Stimulated activated CD4-positive, alpha-beta T cell treated with anti-CD3 and anti-CD28 coated beads, Interleukin-4, amount 100 ng/mL, for 48 hours (primary cell): ENCODE measurements around the gene KMT2C.
"Not testable (repeated sequence)": the region's sequence is repeated elsewhere in the genome, so short reads cannot be mapped to it uniquely, and the experiment has no call there.

Source experiments
- DNase-seq, 2 donors: peaks; one replicate each; pipeline ENCODE4 v3.0.0-alpha.2; 2020; ENCODE audit warnings: low read depth in 2 of 2

KMT2C gene

DNA sequence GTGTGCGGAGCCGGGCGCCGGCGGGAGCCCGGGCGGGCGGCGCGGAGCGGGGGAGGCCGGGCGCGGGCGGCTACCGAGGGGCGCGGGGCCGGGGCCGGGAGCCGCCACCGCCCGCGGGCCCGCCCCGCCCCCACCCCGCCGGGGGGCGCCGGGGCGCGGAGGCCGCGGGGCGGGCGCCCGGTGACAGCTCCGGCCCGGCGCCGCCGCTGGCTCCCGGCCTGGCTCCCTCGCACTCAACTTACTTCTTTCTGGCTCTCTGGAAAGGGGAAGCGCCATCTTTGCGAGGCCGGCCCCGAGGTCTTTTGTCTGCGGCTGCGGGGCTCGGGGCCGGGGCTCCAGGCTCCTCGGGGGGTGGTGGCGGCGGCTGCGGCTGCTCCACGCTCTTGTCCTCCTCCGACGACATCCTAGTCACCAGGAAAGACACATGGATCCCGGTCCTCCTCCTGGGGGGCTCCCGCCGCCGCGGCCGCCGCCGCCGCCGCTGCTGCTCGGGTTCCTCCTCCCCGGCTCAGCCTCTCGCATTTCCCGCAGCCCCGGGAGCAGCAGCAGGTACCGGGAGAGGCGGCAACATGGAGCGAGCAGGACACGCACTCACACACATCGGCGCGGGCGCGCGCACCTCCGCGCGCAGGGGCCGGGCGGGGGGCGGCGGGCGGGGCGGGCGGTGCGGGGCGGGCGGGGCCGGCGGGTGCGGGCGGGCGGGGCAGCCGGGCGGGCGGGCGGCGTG, at the start of gene KMT2C:
KMT2C (minus strand) TSS at position 620 of the 727 bp plus-strand sequence; CDS start at position 403, 217 bp downstream.
- peak; percentile 16 to 23 for DNase-seq

GRCh38 chr7:152481082-152481481, 45.3 kb upstream of the KMT2C start:
- no peak for DNase-seq

DNA sequence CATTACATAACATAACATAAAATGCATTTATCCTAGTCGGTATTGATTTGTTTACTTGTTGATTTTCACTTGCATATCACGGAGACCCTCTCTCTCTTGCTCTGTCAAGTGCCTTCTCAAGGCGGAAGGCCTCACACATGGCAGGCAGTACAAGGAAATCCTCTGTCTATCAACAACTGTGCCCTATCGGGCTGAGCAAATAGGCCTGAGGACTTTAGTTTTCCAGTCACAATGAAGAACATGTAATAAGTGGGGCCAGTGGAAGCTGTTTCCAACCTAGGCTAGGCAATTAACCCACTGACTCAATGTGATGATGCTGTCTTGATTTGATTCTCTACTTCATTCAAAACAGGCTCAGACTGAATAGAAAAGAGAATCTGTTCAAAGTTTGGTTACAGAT, 44.9 kb upstream of the KMT2C start:
- no peak for DNase-seq

DNA sequence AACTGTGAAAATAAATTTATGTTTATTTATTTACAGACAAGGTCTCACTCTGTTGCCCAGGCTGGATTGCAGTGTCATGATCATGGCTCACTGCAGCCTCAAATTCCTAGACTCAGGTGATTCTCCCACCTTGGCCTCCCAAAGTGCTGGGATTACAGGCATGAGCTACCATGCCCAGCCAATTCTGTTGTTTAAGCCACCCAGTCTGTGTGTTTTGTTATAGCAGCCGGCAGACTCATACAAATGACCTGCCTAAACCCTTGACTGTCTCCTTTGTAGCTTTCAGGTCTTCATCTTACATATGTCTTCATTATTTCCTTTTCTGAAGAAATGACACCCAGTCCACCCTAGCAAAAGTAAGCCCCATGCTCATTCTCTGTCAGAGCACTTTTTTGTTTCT, 43.8 kb upstream of the KMT2C start:
- no peak for DNase-seq

GRCh38 chr7:152478140-152478539, 42.3 kb upstream of the KMT2C start:
- no peak for DNase-seq

- no peak for DNase-seq
These were observed 41.3 kb upstream of the KMT2C start for GRCh38 chr7:152477079-152477478.

DNA sequence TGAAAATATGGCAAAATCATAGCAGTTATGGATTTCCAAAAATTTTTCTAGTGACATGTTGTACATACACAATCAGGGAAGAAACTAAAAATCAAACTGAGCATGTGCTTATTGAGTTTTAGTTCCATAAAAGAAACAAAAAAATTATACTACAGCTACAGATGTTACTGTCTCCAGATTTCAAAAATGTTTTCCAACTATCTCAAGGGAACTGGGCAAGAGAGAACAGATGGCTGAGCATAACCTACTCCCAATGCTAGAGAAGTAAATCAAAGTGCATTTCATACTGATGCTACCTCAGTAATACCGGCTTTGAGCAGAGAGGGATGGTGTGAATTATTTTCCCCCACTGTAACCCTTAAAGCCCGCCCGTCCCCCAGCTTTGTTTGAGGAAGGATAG, 40.7 kb upstream of the KMT2C start:
- no peak for DNase-seq

- not testable (repeated sequence) for DNase-seq
These were observed 35.3 kb upstream of the KMT2C start for GRCh38 chr7:152471023-152471620.

- not testable (repeated sequence) for DNase-seq
These were observed 34.6 kb upstream of the KMT2C start for GRCh38 chr7:152470251-152471022.

- not testable (repeated sequence) for DNase-seq
These were observed 33.8 kb upstream of the KMT2C start for GRCh38 chr7:152469576-152469975.

DNA sequence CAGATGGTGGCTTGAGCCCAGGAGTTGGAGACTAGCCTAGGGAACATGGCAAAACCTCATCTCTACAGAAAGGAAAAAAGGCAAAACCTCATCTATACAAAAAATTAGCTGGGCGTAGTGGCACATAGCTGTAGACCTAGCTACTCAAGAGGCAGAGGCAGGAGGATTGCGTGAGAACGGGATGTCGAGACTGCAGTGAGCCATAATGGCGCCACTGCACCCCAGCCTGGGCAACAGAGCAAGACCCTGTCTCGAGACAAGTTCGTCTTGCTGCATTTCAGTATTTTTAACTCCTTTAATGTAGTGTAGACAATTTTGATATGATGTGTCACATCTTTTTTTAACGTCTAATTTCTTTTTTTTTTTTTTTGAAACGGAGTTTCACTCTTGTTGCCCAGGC, 31.4 kb upstream of the KMT2C start:
- no peak for DNase-seq

- no peak for DNase-seq
These were observed 29.2 kb upstream of the KMT2C start for GRCh38 chr7:152465119-152465387.

DNA sequence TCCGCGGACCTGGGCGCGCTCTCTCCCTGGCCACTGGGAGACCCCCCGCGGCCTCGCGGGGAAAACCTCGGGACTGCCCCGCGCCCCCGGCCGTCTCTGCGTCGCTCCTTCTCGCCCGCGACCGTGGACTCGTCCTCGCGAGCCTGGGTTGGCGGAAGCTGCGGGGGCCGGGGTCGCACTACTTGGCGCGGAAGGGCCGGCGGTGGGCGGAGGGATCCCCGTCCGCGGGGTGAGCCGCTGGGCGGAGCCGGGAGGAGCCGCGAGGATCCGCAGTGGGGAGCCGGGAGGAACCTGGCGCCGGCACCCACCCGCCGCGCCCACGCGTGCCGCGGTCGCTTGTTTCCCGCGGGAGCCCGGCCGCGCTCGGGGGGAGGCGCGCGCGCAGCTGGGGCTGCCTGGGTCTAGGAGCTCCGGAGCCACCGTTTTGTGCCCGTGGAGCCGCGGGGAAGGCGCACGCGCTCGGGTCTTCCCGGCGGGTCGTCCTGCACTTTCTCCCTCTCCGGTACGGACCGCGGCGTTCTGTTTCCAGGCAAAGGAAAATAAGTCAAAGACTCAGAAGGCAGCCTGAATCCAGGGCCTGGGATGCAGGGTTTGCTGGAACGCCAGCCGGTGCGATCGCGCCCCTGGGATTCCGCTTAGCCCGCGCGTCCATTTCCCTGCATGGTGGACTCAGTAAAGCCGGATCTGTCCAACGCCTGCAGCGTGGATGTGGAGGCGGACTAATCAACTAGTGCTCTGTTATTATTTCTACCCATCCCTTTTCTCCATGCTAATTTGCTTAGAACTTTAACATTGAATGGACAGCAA, 28.7 kb upstream of the KMT2C start:
- peak; percentile 71 to 72 for DNase-seq

- DNase-seq = peak; percentile 100
These were observed 28.0 kb upstream of the KMT2C start for GRCh38 chr7:152463709-152464311.

- no peak for DNase-seq
These were observed 27.3 kb upstream of the KMT2C start for GRCh38 chr7:152462995-152463708.

DNA sequence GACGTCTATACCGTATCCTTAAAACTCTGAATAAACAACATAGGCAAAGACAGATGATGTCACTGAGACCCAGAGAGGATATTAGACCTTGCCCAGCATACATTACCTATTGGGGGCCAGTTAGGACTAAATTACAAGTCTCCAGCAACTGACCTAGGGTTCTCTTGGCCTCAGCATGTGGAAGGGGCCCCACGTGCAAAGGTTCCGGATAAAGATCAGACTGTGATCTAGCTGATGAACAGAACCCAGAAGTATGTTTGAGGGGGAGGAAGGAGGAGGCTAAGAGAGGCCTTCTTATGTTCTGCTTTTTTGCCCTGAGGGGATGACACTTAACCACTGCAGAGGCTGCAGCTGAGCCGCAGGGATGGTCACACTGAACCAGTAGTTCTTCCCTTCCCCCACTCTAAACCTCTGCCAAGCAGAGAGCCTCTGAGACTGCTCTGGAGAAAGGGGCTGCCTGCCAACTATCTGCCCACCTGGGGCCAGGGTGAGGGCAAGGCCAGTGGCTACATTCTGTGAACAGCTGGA, 24.0 kb upstream of the KMT2C start:
- DNase-seq = no peak

DNA sequence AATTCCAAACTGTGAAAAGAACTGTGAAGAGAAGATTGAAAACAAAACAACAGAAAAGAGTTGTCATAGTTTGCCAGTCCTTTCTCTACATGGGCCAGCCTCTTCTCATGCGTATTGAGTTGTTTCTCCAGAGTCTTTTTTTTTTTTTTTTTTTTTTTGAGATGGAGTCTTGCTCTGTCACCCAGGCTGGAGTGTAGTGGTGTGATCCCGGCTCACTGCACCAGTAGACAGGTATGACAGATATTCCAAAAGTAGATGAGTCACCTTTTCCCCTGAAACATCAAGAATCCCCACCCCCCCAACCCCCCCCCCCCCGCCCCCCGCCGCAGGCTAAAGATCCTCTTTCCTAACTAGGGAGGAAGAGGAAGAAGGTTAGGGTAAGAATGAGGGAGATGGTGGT, 15.6 kb upstream of the KMT2C start:
- no peak for DNase-seq

- DNase-seq = not testable (repeated sequence)
These were observed 9.7 kb upstream of the KMT2C start for GRCh38 chr7:152445386-152446008.

GRCh38 chr7:152443586-152443985, 7.8 kb upstream of the KMT2C start:
- DNase-seq = no peak

DNA sequence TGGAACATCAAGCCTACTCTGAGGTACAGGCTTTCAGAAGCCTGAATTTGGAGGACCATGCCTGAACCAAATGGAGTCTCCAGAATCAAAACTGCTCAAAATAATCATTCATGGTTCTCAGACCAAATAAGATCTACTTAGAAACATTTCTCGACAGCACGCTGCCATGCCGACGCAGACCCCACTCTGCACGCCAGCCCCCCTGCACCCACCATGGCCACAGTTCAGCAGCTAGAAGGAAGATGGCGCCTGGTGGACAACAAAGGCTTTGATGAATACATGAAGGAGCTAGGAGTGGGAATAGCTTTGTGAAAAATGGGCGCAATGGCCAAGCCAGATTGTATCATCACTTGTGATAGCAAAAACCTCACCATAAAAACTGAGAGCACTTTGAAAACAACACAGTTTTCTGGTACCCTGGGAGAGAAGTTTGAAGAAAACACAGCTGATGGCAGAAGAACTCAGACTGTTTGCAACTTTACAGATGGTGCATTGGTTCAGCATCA, 6.6 kb upstream of the KMT2C start:
- no peak for DNase-seq
